Measurements from ENCODE around the gene MBNL2.

GRCh38 chr13:97257228-97257755 lies 35.2 kb downstream of the MBNL2 start:
- TF ChIP-seq, protein P1, sequence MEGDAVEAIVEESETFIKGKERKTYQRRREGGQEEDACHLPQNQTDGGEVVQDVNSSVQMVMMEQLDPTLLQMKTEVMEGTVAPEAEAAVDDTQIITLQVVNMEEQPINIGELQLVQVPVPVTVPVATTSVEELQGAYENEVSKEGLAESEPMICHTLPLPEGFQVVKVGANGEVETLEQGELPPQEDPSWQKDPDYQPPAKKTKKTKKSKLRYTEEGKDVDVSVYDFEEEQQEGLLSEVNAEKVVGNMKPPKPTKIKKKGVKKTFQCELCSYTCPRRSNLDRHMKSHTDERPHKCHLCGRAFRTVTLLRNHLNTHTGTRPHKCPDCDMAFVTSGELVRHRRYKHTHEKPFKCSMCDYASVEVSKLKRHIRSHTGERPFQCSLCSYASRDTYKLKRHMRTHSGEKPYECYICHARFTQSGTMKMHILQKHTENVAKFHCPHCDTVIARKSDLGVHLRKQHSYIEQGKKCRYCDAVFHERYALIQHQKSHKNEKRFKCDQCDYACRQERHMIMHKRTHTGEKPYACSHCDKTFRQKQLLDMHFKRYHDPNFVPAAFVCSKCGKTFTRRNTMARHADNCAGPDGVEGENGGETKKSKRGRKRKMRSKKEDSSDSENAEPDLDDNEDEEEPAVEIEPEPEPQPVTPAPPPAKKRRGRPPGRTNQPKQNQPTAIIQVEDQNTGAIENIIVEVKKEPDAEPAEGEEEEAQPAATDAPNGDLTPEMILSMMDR (conservative IDR thresholded peaks at IDR 0.05; ENCODE audit: low read depth, low read length) = no peak
- no peak for TF ChIP-seq EZH2phosphoT487 (IDR thresholded peaks at IDR 0.05; ENCODE audit: borderline replicate concordance, low read length)
- TF ChIP-seq EZH2 (IDR thresholded peaks at IDR 0.05; ENCODE audit: low read length, unreplicated experiment) = no peak

All from PC-3 (cell line).